ENCODE measurements around the gene RNF152. TPM values are rescaled to one million over a fixed set of nuclear protein-coding genes. Genes with fewer than 3 reads are reported as not detected.

The RNF152 gene
- total and polyA plus RNA-seq, 2 donors (not counting 3 experiments of a cell fraction or from before 2014, with no cell fraction given): 20.8 to 27.5 TPM

- Histone ChIP-seq H3K9ac (replicated peaks; ENCODE audit: extremely low read depth, insufficient read depth, low read length) (no peak overlapping the region), H3K9me3 (replicated peaks; ENCODE audit: control insufficient read depth, insufficient read depth, low read length) (no peaks in the 10 kb centered on the region), H3K27ac (ENCODE audit: insufficient read depth, low read depth, low read length) (no peak overlapping the region), H3K27me3 (ENCODE audit: control insufficient read depth in 2 of 2, insufficient read depth in 2 of 2, low read length in 2 of 2) (no peaks in the 10 kb centered on the region), H3K79me2 (ENCODE audit: control insufficient read depth, insufficient read depth, low read length) (no peaks in the 10 kb centered on the region), H3K4me3 (replicated peaks in 1 of 3; ENCODE audit: insufficient read depth in 1 of 3, low read depth in 1 of 3, low read length in 3 of 3) (no peak overlapping the region), H3K36me3 (ENCODE audit: control insufficient read depth in 2 of 2, extremely low read depth in 1 of 2, insufficient read depth in 2 of 2, low read length in 2 of 2) (no peaks in the 10 kb centered on the region), H3K4me1 (ENCODE audit: control insufficient read depth, extremely low read depth, insufficient read depth, low read length) (no peaks in the 10 kb centered on the region), H2AFZ (ENCODE audit: low read depth, low read length) (no peak overlapping the region), H3K9me1 (replicated peaks; ENCODE audit: control insufficient read depth, extremely low read depth, insufficient read depth, low read length) (no peaks in the 10 kb centered on the region), H4K20me1 (replicated peaks; ENCODE audit: control insufficient read depth, extremely low read depth, insufficient read depth, low read length) (no peaks in the 10 kb centered on the region), H3K4me2 (ENCODE audit: insufficient read depth, low read length) (no peak overlapping the region)
- no TSS peak for BruUV-seq (replicated peaks)
- dilution Hi-C loops (cut with MboI; ENCODE audit: extremely low pct_ligation_motif_present, low sequenced_read_pairs): no loop called here
- DNase-seq (ENCODE audit: low read depth, low spot score): no peak
- no peak for FAIRE-seq
- TF ChIP-seq MYC (IDR thresholded peaks at IDR 0.05; ENCODE audit: low read depth, low read length) (no peak), CTCF (IDR thresholded peaks at IDR 0.05; ENCODE audit: extremely low read depth in 1 of 2, insufficient read depth in 1 of 2, low read depth in 1 of 2, low read length in 2 of 2) (no peak), POLR2A (IDR thresholded peaks at IDR 0.05; ENCODE audit: low read depth, low read length) (no peak), MAX (IDR thresholded peaks at IDR 0.05; ENCODE audit: insufficient read depth, insufficient read length) (no peak), FOS (IDR thresholded peaks at IDR 0.05; ENCODE audit: borderline replicate concordance, insufficient read depth, low read length) (no peak), GATA2 (IDR thresholded peaks at IDR 0.05; ENCODE audit: insufficient read depth, insufficient read length, low read depth, low read length) (no peak), JUN (IDR thresholded peaks at IDR 0.05; ENCODE audit: borderline replicate concordance, insufficient read depth, insufficient read length, low read depth) (no peak), EZH2 (IDR thresholded peaks at IDR 0.05; ENCODE audit: borderline replicate concordance, low read depth, low read length, severe bottlenecking) (no peak), POLR2AphosphoS5 (IDR thresholded peaks at IDR 0.05; ENCODE audit: insufficient read depth, low read depth, low read length) (no peak)
- ChIA-PET CTCF (no interaction called here), POLR2A (no interaction called here)
- intact Hi-C loops (cut with micrococcal nuclease): no loop called here
Observed at GRCh38 chr18:61908661-61909060, 15.9 kb upstream of the RNF152 start.
